ENCODE measurements around the gene DVL1.

DNA sequence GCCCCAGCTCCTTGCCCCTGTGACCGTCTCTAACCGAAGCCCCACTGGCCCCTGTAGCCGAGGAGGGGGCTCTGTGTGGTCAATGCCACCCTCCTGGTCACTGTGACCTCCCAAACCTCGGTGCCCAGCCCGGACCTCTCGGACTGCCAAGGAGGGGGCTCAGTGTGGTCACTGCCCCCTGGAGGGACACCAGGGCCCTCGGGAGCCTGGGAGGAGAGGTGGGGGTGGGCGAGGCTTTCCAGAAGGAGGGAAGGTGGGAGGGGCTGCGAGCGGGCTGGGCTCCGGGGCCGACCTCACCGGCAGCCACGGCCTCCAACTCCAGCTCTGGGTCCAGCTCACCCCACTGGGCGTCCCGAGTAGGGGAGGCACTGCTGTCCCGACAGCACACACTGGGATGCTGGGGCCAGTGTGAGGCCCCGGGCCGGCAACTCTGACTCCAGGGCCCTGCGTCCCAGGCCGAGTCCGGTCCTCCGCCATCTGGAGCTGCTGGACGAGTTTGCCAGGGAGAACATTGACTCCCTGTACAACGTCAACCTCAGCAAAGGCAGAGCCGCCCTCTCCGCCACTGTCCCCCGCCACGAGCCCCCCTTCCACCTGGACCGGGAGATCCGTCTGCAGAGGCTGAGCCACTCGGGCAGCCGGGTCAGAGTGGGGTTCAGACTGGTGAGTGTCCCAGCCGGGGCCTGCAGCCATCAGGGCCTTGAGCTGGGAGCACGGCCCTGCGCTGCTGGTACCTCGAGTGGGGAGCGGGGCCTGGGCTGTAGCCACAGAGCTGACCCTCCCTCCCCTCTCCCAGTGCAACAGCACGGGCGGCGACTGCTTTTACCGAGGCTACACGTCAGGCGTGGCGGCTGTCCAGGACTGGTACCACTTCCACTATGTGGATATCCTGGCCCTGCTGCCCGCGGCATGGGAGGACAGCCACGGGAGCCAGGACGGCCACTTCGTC, 62.6 kb downstream of the DVL1 start:
- TF ChIP-seq POLR2A (IDR thresholded peaks at IDR 0.05) (no peak), EP300 (IDR thresholded peaks at IDR 0.05) (no peak)
- TF ChIP-seq, protein P1, sequence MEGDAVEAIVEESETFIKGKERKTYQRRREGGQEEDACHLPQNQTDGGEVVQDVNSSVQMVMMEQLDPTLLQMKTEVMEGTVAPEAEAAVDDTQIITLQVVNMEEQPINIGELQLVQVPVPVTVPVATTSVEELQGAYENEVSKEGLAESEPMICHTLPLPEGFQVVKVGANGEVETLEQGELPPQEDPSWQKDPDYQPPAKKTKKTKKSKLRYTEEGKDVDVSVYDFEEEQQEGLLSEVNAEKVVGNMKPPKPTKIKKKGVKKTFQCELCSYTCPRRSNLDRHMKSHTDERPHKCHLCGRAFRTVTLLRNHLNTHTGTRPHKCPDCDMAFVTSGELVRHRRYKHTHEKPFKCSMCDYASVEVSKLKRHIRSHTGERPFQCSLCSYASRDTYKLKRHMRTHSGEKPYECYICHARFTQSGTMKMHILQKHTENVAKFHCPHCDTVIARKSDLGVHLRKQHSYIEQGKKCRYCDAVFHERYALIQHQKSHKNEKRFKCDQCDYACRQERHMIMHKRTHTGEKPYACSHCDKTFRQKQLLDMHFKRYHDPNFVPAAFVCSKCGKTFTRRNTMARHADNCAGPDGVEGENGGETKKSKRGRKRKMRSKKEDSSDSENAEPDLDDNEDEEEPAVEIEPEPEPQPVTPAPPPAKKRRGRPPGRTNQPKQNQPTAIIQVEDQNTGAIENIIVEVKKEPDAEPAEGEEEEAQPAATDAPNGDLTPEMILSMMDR (IDR thresholded peaks at IDR 0.05) = no peak

All from upper lobe of left lung (tissue), 4 donors.